ENCODE results near the gene TRIM54. TPM values are rescaled to one million over a fixed set of nuclear protein-coding genes. Genes with fewer than 3 reads are reported as not detected.

The TRIM54 gene
- total RNA-seq, 1 donor from 2014 or later = not detected

- FAIRE-seq (no peak), DNase-seq (ENCODE audit: low read depth) (no peak)
- Histone ChIP-seq H2AFZ (ENCODE audit: low read depth, low read length) (no peak overlapping the region), H3K79me2 (ENCODE audit: insufficient read depth, low read length) (no peaks in the 10 kb centered on the region), H3K36me3 (ENCODE audit: insufficient read depth, low read length) (no peaks in the 10 kb centered on the region), H3K4me3 (ENCODE audit: insufficient read depth, low read depth, low read length) (no peak overlapping the region), H3K27ac (ENCODE audit: low read depth, low read length) (no peak overlapping the region), H3K4me2 (ENCODE audit: low read length) (no peak overlapping the region), H4K20me1 (ENCODE audit: insufficient read depth, low read length) (no peaks in the 10 kb centered on the region), H3K27me3 (ENCODE audit: insufficient read depth, low read length) (peaks cover 6% of the 10 kb centered on the region), H3K4me1 (ENCODE audit: insufficient read depth, low read length) (peaks cover 11% of the 10 kb centered on the region), H3K9ac (ENCODE audit: low read length) (no peak overlapping the region), H3K9me3 (ENCODE audit: insufficient read depth, low read depth, low read length) (no peaks in the 10 kb centered on the region)
- H3K4me3 Mint-ChIP-seq (ENCODE audit: unreplicated experiment) = no peak overlapping the region
- no peak for TF ChIP-seq EZH2 (IDR thresholded peaks at IDR 0.05; ENCODE audit: insufficient read depth, low read length)
- TF ChIP-seq CTCF (IDR thresholded peaks at IDR 0.05; ENCODE audit: insufficient read depth, low read depth, low read length) = no peak
- no peaks in the 10 kb centered on the region for H3K9me3 Mint-ChIP-seq (ENCODE audit: unreplicated experiment)
- H3K4me1 Mint-ChIP-seq (ENCODE audit: low read depth, unreplicated experiment) = no peaks in the 10 kb centered on the region
- no peaks in the 10 kb centered on the region for H3K36me3 Mint-ChIP-seq (ENCODE audit: low read depth, unreplicated experiment)
- peaks cover 50% of the 10 kb centered on the region for H3K27me3 Mint-ChIP-seq (ENCODE audit: low read depth, unreplicated experiment)
- H3K27ac Mint-ChIP-seq (ENCODE audit: unreplicated experiment) = no peak overlapping the region
Observed at GRCh38 chr2:27251766-27252165, 30.5 kb upstream of the TRIM54 start.

- Histone ChIP-seq H3K9ac (ENCODE audit: low read length) (no peak overlapping the region), H3K4me3 (ENCODE audit: insufficient read depth, low read depth, low read length) (no peak overlapping the region), H3K9me3 (ENCODE audit: insufficient read depth, low read depth, low read length) (no peaks in the 10 kb centered on the region), H3K79me2 (ENCODE audit: insufficient read depth, low read length) (no peaks in the 10 kb centered on the region), H3K27ac (ENCODE audit: low read depth, low read length) (no peak overlapping the region), H3K36me3 (ENCODE audit: insufficient read depth, low read length) (no peaks in the 10 kb centered on the region), H2AFZ (ENCODE audit: low read depth, low read length) (no peak overlapping the region), H4K20me1 (ENCODE audit: insufficient read depth, low read length) (no peaks in the 10 kb centered on the region), H3K4me2 (ENCODE audit: low read length) (peak overlapping the region; percentile 48), H3K4me1 (ENCODE audit: insufficient read depth, low read length) (peaks cover 7% of the 10 kb centered on the region), H3K27me3 (ENCODE audit: insufficient read depth, low read length) (peaks cover 14% of the 10 kb centered on the region)
- Mint-ChIP-seq H3K4me1 (ENCODE audit: low read depth, unreplicated experiment) (no peaks in the 10 kb centered on the region), H3K9me3 (ENCODE audit: unreplicated experiment) (no peaks in the 10 kb centered on the region), H3K36me3 (ENCODE audit: low read depth, unreplicated experiment) (no peaks in the 10 kb centered on the region), H3K27ac (ENCODE audit: unreplicated experiment) (no peak overlapping the region), H3K27me3 (ENCODE audit: low read depth, unreplicated experiment) (peaks cover 56% of the 10 kb centered on the region), H3K4me3 (ENCODE audit: unreplicated experiment) (no peak overlapping the region)
- TF ChIP-seq CTCF (IDR thresholded peaks at IDR 0.05; ENCODE audit: insufficient read depth, low read depth, low read length) = no peak
- no peak for TF ChIP-seq EZH2 (IDR thresholded peaks at IDR 0.05; ENCODE audit: insufficient read depth, low read length)
- DNase-seq (ENCODE audit: low read depth) (no peak), FAIRE-seq (no peak)
Observed at GRCh38 chr2:27255187-27255586, 27.0 kb upstream of the TRIM54 start.

GRCh38 chr2:27255660-27256059 is 26.6 kb upstream of the TRIM54 start:
- no peaks in the 10 kb centered on the region for H3K9me3 ChIP-seq (ENCODE audit: insufficient read depth, low read depth, low read length)
- no peak overlapping the region for H3K27ac ChIP-seq (ENCODE audit: low read depth, low read length)
- H3K4me1 Mint-ChIP-seq (ENCODE audit: low read depth, unreplicated experiment) = no peaks in the 10 kb centered on the region
- peak; percentile 26 for DNase-seq (ENCODE audit: low read depth)
- H3K4me3 ChIP-seq (ENCODE audit: insufficient read depth, low read depth, low read length) = no peak overlapping the region
- H3K9me3 Mint-ChIP-seq (ENCODE audit: unreplicated experiment) = no peaks in the 10 kb centered on the region
- H4K20me1 ChIP-seq (ENCODE audit: insufficient read depth, low read length) = no peaks in the 10 kb centered on the region
- TF ChIP-seq CTCF (IDR thresholded peaks at IDR 0.05; ENCODE audit: insufficient read depth, low read depth, low read length) (no peak), EZH2 (IDR thresholded peaks at IDR 0.05; ENCODE audit: insufficient read depth, low read length) (no peak)
- H3K4me3 Mint-ChIP-seq (ENCODE audit: unreplicated experiment) = no peak overlapping the region
- peaks cover 60% of the 10 kb centered on the region for H3K27me3 Mint-ChIP-seq (ENCODE audit: low read depth, unreplicated experiment)
- H3K4me2 ChIP-seq (ENCODE audit: low read length) = peak overlapping the region; percentile 48
- no peaks in the 10 kb centered on the region for H3K36me3 ChIP-seq (ENCODE audit: insufficient read depth, low read length)
- H3K36me3 Mint-ChIP-seq (ENCODE audit: low read depth, unreplicated experiment) = no peaks in the 10 kb centered on the region
- peaks cover 18% of the 10 kb centered on the region for H3K27me3 ChIP-seq (ENCODE audit: insufficient read depth, low read length)
- H3K4me1 ChIP-seq (ENCODE audit: insufficient read depth, low read length) = peaks cover 7% of the 10 kb centered on the region
- no peak overlapping the region for H3K9ac ChIP-seq (ENCODE audit: low read length)
- H3K27ac Mint-ChIP-seq (ENCODE audit: unreplicated experiment) = no peak overlapping the region
- no peaks in the 10 kb centered on the region for H3K79me2 ChIP-seq (ENCODE audit: insufficient read depth, low read length)
- FAIRE-seq = peak; percentile 64
- H2AFZ ChIP-seq (ENCODE audit: low read depth, low read length) = no peak overlapping the region

All from astrocyte (in vitro differentiated cells and primary cell).